Measurements from ENCODE around the gene CEP85L. TPM values are rescaled to one million over a fixed set of nuclear protein-coding genes. Genes with fewer than 3 reads are reported as not detected.

CEP85L gene
- total RNA-seq, 3 donors from 2014 or later, result 3.7 to 13.6 (median 4.0) TPM

- H3K4me3 ChIP-seq, result no peak overlapping the region
- H3K9me3 ChIP-seq, result no peaks in the 10 kb centered on the region
- DNase-seq, result no peak
- no peak for TF ChIP-seq CTCF (IDR thresholded peaks at IDR 0.05)
- intact Hi-C loops (cut with DNase I, micrococcal nuclease), result no loop called here
- no peak for ATAC-seq
- no peaks in the 10 kb centered on the region for H3K36me3 ChIP-seq (ENCODE audit: low read depth)
- H3K4me1 ChIP-seq (ENCODE audit: low read depth), result peaks cover 5% of the 10 kb centered on the region
These were observed 59.5 kb downstream of the CEP85L start for GRCh38 chr6:118591897-118592296.

- no peaks in the 10 kb centered on the region for H3K36me3 ChIP-seq (ENCODE audit: low read depth)
- DNase-seq (no peak), ATAC-seq (no peak)
- H3K4me1 ChIP-seq (ENCODE audit: low read depth), result peaks cover 13% of the 10 kb centered on the region
- no peak for TF ChIP-seq CTCF (IDR thresholded peaks at IDR 0.05)
- H3K9me3 ChIP-seq, result no peaks in the 10 kb centered on the region
- intact Hi-C loops (cut with DNase I, micrococcal nuclease), result no loop called here
- H3K4me3 ChIP-seq, result no peak overlapping the region
These were observed 61.6 kb downstream of the CEP85L start for GRCh38 chr6:118589649-118590365.

- no peak for TF ChIP-seq CTCF (IDR thresholded peaks at IDR 0.05)
- Histone ChIP-seq H3K4me3 (no peak overlapping the region), H3K9me3 (no peaks in the 10 kb centered on the region), H3K4me1 (ENCODE audit: low read depth) (peaks cover 13% of the 10 kb centered on the region), H3K36me3 (ENCODE audit: low read depth) (no peaks in the 10 kb centered on the region)
- DNase-seq (no peak), ATAC-seq (no peak)
- intact Hi-C loops (cut with DNase I, micrococcal nuclease), result no loop called here
These were observed 62.2 kb downstream of the CEP85L start for GRCh38 chr6:118589186-118589585.

GRCh38 chr6:118588626-118589025 lies 62.8 kb downstream of the CEP85L start:
- intact Hi-C loops (cut with DNase I, micrococcal nuclease), result no loop called here
- Histone ChIP-seq H3K9me3 (no peaks in the 10 kb centered on the region), H3K4me1 (ENCODE audit: low read depth) (peaks cover 13% of the 10 kb centered on the region), H3K36me3 (ENCODE audit: low read depth) (no peaks in the 10 kb centered on the region), H3K4me3 (no peak overlapping the region)
- no peak for TF ChIP-seq CTCF (IDR thresholded peaks at IDR 0.05)
- no peak for DNase-seq
- ATAC-seq, result no peak

- H3K36me3 ChIP-seq (ENCODE audit: low read depth), result no peaks in the 10 kb centered on the region
- intact Hi-C loops (cut with DNase I, micrococcal nuclease), result no loop called here
- no peak for TF ChIP-seq CTCF (IDR thresholded peaks at IDR 0.05)
- H3K9me3 ChIP-seq, result no peaks in the 10 kb centered on the region
- no peak overlapping the region for H3K4me3 ChIP-seq
- H3K4me1 ChIP-seq (ENCODE audit: low read depth), result peaks cover 13% of the 10 kb centered on the region
- DNase-seq (no peak), ATAC-seq (peak; percentile 77)
These were observed 64.5 kb downstream of the CEP85L start for GRCh38 chr6:118586746-118587485.

Measured in mucosa of descending colon (tissue), 3 donors.